ENCODE measurements around the gene VWA8. TPM values are rescaled to one million over a fixed set of nuclear protein-coding genes. Genes with fewer than 3 reads are reported as not detected.
"Not testable (repeated sequence)": the region's sequence is repeated elsewhere in the genome, so short reads cannot be mapped to it uniquely, and the experiment has no call there.

VWA8 gene
- total RNA-seq, 2 experiments from 2014 or later = 26.3 to 27.5 TPM

- ChIA-PET POLR2A (no interaction called here), CTCF (interaction anchor here (1.1 kb wide), 1 partner anchor 12 kb away, joined by 4 read pairs; no protein-coding TSS in a partner anchor)
- no peak for TF ChIP-seq CTCF (IDR thresholded peaks at IDR 0.05)
- H3K4me3 Mint-ChIP-seq = no peak overlapping the region
- no peaks in the 10 kb centered on the region for H3K27me3 Mint-ChIP-seq
- H3K36me3 Mint-ChIP-seq (ENCODE audit: low read depth) = no peaks in the 10 kb centered on the region
- peaks cover 5% of the 10 kb centered on the region for H3K9me3 Mint-ChIP-seq
- no peak for DNase-seq
- H3K27ac Mint-ChIP-seq = no peak overlapping the region
- intact Hi-C loops (cut with micrococcal nuclease) = no loop called here
- ATAC-seq = no peak
- peaks cover 29% of the 10 kb centered on the region for H3K4me1 Mint-ChIP-seq (ENCODE audit: low read depth)
Measured at GRCh38 chr13:41542281-41542680, 418.6 kb downstream of the VWA8 start.

DNA sequence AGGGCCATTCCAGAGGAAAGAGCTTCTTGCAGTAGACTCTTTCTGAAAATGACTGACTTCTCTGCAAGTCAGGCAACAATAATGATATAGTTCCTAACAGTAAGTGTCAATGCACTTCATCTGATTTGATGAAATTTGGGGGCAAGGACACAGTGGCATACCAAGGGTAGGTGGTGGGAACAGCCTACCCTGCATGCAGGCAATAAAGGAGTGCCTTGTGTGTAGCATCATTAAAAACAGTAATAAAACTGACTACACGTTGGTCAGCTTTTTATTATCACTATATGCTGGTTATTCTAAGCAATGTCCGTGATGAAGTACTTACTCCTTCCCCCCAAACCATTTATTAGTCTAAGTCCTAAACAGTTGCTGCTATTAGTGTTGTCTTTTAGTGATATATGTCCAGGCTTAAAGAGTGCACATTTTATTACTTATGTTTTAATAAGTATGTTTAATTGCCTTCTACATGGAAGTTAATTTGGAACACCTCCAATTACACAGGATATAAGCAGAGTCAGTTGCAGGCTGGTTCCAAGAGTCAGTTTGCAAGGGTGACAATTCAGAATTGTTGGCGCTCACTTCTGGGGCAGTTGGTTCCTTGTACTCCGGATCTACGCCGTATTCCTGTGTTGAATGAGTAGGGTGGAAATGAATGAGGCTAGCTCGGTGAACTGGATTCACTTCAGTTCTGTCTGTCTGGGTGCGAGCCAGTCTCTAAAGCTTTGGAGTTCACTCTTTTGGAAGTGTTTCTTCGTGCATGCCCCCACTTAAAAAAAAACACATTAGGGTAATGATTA, 419.6 kb downstream of the VWA8 start:
- ATAC-seq = no peak
- peaks cover 5% of the 10 kb centered on the region for H3K9me3 Mint-ChIP-seq
- no peak for DNase-seq
- peaks cover 23% of the 10 kb centered on the region for H3K4me1 Mint-ChIP-seq (ENCODE audit: low read depth)
- intact Hi-C loops (cut with micrococcal nuclease) = no loop called here
- H3K27me3 Mint-ChIP-seq = no peaks in the 10 kb centered on the region
- CTCF ChIA-PET = no interaction called here
- no peaks in the 10 kb centered on the region for H3K36me3 Mint-ChIP-seq (ENCODE audit: low read depth)
- no peak overlapping the region for H3K27ac Mint-ChIP-seq
- POLR2A ChIA-PET = no interaction called here
- H3K4me3 Mint-ChIP-seq = no peak overlapping the region
- TF ChIP-seq CTCF (IDR thresholded peaks at IDR 0.05) = no peak

DNA sequence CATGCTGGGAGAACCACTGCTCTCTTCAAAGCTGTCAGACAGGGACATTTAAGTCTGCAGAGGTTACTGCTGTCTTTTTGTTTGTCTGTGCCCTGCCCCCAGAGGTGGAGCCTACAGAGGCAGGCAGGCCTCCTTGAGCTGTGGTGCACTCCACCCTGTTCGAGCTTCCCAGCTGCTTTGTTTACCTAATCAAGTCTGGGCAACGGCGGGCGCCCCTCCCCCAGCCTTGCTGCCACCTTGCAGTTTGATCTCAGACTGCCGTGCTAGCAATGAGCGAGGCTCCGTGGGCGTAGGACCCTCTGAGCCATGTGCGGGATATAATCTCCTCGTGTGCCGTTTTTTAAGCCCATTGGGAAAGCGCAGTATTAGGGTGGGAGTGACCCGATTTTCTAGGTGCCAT, 420.7 kb downstream of the VWA8 start:
- H3K27me3 Mint-ChIP-seq; H3K9me3 Mint-ChIP-seq; H3K4me3 Mint-ChIP-seq; CTCF ChIA-PET; H3K27ac Mint-ChIP-seq; DNase-seq; H3K36me3 Mint-ChIP-seq (ENCODE audit: low read depth); ATAC-seq; POLR2A ChIA-PET; intact Hi-C loops (cut with micrococcal nuclease): not testable (repeated sequence)
- H3K4me1 Mint-ChIP-seq (ENCODE audit: low read depth) = peaks cover 12% of the 10 kb centered on the region

DNA sequence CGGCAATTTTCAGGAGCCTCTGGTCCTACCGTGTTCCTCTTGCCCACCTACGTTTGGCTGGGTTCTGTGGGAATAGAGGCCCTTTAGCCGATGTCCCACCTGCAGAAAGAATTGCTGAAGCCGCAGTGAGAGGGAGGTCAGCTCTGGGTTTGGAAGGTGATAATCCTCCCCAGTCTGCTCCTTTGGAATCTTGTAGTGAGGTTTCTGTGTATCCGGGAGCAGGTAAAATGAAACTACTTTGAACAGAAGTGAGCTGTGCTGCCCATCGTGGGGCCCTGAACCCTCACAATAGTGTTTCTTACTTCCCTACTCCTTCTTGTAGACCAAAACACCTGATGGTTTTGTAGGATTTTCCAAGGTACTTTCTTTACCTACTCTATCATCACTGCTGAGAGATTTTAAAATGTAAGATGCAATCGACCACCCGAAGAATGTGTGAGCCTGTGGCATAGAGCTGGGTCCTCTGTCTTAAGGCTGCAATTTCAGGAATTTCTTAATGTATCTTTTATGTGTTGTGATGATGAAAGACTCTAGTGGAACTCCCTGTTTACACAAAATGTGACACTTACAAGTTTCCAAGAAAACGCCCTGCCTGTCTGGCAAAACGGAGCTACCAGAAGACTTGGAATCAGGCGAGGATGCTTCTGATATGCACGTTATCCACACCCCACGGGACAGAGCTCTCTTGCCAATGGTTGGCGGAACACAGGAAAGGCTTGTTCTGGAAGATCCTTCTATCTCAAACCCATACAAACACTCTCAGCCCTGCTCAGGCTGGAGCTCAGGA, 427.4 kb downstream of the VWA8 start:
- H3K9me3 Mint-ChIP-seq = peaks cover 4% of the 10 kb centered on the region
- no peak for DNase-seq

GRCh38 chr13:41528021-41528420, 432.9 kb downstream of the VWA8 start:
- Mint-ChIP-seq H3K27ac (no peak overlapping the region), H3K9me3 (no peaks in the 10 kb centered on the region), H3K36me3 (ENCODE audit: low read depth) (no peaks in the 10 kb centered on the region), H3K27me3 (no peaks in the 10 kb centered on the region), H3K4me1 (ENCODE audit: low read depth) (no peaks in the 10 kb centered on the region), H3K4me3 (no peak overlapping the region)
- ChIA-PET CTCF (no interaction called here), POLR2A (interaction anchor here (0.6 kb wide), 1 partner anchor 492 kb away, joined by 3 read pairs; no protein-coding TSS in a partner anchor)
- DNase-seq = no peak
- no peak for ATAC-seq
- intact Hi-C loops (cut with micrococcal nuclease) = no loop called here
- no peak for TF ChIP-seq CTCF (IDR thresholded peaks at IDR 0.05)

More for the DNA sequence above, 427.4 kb downstream of the VWA8 start:
- ChIA-PET CTCF (interaction anchor here (1.1 kb wide), 1 partner anchor 11 kb away, joined by 6 read pairs; no protein-coding TSS in a partner anchor), POLR2A (interaction anchor here (0.6 to 1.2 kb wide), 2 partner anchors 10 to 583 kb away, joined by 3 read pairs; no protein-coding TSS in a partner anchor)
- intact Hi-C loops (cut with micrococcal nuclease) = no loop called here
- Mint-ChIP-seq H3K27ac (no peak overlapping the region), H3K4me1 (ENCODE audit: low read depth) (no peaks in the 10 kb centered on the region), H3K27me3 (no peaks in the 10 kb centered on the region), H3K36me3 (ENCODE audit: low read depth) (peaks cover 1% of the 10 kb centered on the region), H3K4me3 (no peak overlapping the region)
- no peak for ATAC-seq
- no peak for TF ChIP-seq CTCF (IDR thresholded peaks at IDR 0.05)

Data from activated CD8-positive, alpha-beta T cell treated with anti-CD3 and anti-CD28 coated beads for 36 hours (primary cell).